ENCODE results near the gene NHLRC4. TPM values are rescaled to one million over a fixed set of nuclear protein-coding genes. Genes with fewer than 3 reads are reported as not detected.

The NHLRC4 gene
- total and polyA plus RNA-seq, 2 of the 13 experiments (the other 11 are each of a cell fraction or from before 2014, with no cell fraction given), result 0.40 to 0.59 TPM

DNA sequence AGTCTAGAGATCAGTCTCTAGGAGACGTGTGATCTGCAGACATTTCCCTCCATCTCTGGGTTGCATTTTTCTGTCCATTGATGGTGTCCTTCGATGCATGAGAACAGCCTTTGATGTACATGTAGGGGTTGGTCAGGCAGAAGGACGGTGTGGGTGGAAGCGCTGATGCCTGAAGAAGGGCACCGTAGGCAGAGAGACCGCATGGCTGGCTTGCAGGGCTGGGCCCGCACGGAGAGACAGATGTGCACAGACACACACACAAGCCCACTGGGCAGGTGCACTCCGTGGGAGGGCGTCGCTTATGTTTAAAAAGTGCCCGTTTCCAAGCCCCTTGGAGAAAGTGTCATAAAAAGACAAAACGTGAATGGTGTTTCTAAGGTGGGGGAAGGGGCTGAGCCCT, 48.3 kb downstream of the NHLRC4 start:
- ChIA-PET CTCF (ENCODE audit: low intra/inter-chr PET ratio, low total read pairs) (no interaction called here), POLR2A (no interaction called here)
- WGBS (ENCODE audit: low lambda C conversion rate), result 99% methylated on average over 13 of the region's 13 CpGs
- Histone ChIP-seq H3K9me3 (ENCODE audit: low read length) (no peaks in the 10 kb centered on the region), H3K27me3 (ENCODE audit: control insufficient read depth in 1 of 2, insufficient read depth in 2 of 2, low read length in 2 of 2) (no peaks in the 10 kb centered on the region), H3K79me2 (ENCODE audit: insufficient read depth, low read length) (no peaks in the 10 kb centered on the region), H3K9ac (ENCODE audit: insufficient read depth, low read depth, low read length) (no peak overlapping the region), H3K27ac (ENCODE audit: extremely low read length, insufficient read depth, low read length) (no peak overlapping the region), H3K4me3 (replicated peaks in 1 of 3; ENCODE audit: insufficient read depth in 1 of 3, low read depth in 2 of 3, low read length in 3 of 3) (no peak overlapping the region), H3K4me1 (ENCODE audit: insufficient read depth, low read length) (peaks cover 18% of the 10 kb centered on the region), H3K36me3 (replicated peaks in 1 of 2; ENCODE audit: control insufficient read depth in 1 of 2, insufficient read depth in 2 of 2, low read length in 2 of 2) (peaks cover 1 to 9% of the 10 kb centered on the region in 2 experiments; a peak in 1 of 5 replicates), H2AFZ (ENCODE audit: low read length) (no peak overlapping the region), H4K20me1 (ENCODE audit: insufficient read depth, low read length) (no peaks in the 10 kb centered on the region), H3K4me2 (ENCODE audit: low read depth, low read length) (no peak overlapping the region)
- in situ Hi-C loops (cut with HindIII; ENCODE audit: extremely low pct_ligation_motif_present, low pct_unique_long_range_greater_than_20kb) (no loop called here), intact Hi-C loops (cut with micrococcal nuclease; ENCODE audit: unreplicated experiment) (no loop called here)
- TF ChIP-seq BRCA1 (CRISPR knock-in tag; IDR thresholded peaks at IDR 0.05), result no peak
- no peak for TF ChIP-seq NFKB2 (CRISPR knock-in tag; IDR thresholded peaks at IDR 0.05; ENCODE audit: borderline replicate concordance)
- TF ChIP-seq, protein P1, sequence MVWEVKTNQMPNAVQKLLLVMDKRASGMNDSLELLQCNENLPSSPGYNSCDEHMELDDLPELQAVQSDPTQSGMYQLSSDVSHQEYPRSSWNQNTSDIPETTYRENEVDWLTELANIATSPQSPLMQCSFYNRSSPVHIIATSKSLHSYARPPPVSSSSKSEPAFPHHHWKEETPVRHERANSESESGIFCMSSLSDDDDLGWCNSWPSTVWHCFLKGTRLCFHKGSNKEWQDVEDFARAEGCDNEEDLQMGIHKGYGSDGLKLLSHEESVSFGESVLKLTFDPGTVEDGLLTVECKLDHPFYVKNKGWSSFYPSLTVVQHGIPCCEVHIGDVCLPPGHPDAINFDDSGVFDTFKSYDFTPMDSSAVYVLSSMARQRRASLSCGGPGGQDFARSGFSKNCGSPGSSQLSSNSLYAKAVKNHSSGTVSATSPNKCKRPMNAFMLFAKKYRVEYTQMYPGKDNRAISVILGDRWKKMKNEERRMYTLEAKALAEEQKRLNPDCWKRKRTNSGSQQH (CRISPR knock-in tag; IDR thresholded peaks at IDR 0.05; ENCODE audit: low read depth), result no peak
- TF ChIP-seq, protein P2, sequence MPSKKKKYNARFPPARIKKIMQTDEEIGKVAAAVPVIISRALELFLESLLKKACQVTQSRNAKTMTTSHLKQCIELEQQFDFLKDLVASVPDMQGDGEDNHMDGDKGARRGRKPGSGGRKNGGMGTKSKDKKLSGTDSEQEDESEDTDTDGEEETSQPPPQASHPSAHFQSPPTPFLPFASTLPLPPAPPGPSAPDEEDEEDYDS (CRISPR knock-in tag; IDR thresholded peaks at IDR 0.05), result no peak
- no peak for TF ChIP-seq ZNF605 (CRISPR knock-in tag; IDR thresholded peaks at IDR 0.05)
- TF ChIP-seq GPN1 (CRISPR knock-in tag; IDR thresholded peaks at IDR 0.05; ENCODE audit: borderline replicate concordance), result no peak
- TF ChIP-seq ZFAT (CRISPR knock-in tag; conservative IDR thresholded peaks at IDR 0.05), result no peak
- no peak for TF ChIP-seq ZNF510 (CRISPR knock-in tag; IDR thresholded peaks at IDR 0.05; ENCODE audit: low read depth)
- TF ChIP-seq ZBTB38 (CRISPR knock-in tag; IDR thresholded peaks at IDR 0.05), result no peak
- TF ChIP-seq MAFG (CRISPR knock-in tag; IDR thresholded peaks at IDR 0.05), result no peak
- no TSS peak for BruUV-seq (replicated peaks)
- DNase-seq (ENCODE audit: low spot score) (no peak), FAIRE-seq (no peak), ATAC-seq (no peak)
